ENCODE results near the gene TBC1D22A.

The TBC1D22A gene

DNA sequence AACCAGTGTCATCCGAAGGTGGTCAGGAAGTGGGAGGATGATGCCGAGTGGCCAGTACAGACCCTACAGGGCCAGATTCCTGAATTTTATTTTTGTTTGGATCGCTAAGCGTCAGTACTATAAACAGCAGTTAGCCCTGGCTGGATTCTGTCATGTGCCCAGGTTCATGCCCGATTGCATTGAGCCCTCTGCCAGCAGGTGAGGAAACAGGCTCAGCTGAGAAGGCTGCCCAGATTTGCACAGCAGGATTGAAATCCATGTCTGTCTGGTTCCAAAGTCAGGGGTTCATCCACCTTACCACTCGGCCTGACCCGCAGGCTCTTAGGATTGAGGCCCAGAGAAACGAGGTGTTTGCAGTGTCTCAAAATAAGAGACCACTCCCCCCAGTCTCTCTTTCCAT, 9.1 kb upstream of the TBC1D22A start:
- no peak for DNase-seq (ENCODE audit: low read depth)

DNA sequence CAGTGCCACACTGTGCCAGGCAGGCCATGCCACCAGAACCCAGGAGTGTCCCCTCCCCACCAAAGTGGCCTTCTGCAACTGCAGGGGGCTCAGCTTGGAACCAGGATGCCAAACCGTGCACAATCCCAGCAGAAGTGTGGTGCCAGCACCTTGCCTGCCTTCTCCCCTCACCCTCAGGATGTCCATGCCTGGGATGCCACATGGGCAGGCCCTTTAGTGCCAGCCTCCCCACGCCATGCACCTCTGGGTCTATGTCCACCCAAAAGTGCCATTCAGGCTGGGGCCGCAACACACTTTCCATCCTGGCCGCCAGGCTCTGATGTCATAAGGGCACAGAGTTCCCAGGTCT, 8.7 kb upstream of the TBC1D22A start:
- DNase-seq (ENCODE audit: low read depth): no peak

GRCh38 chr22:46754110-46754799, 8.2 kb upstream of the TBC1D22A start:
- DNase-seq (ENCODE audit: low read depth): peak; percentile 86

GRCh38 chr22:46754826-46755225, 7.6 kb upstream of the TBC1D22A start:
- no peak for DNase-seq (ENCODE audit: low read depth)

DNA sequence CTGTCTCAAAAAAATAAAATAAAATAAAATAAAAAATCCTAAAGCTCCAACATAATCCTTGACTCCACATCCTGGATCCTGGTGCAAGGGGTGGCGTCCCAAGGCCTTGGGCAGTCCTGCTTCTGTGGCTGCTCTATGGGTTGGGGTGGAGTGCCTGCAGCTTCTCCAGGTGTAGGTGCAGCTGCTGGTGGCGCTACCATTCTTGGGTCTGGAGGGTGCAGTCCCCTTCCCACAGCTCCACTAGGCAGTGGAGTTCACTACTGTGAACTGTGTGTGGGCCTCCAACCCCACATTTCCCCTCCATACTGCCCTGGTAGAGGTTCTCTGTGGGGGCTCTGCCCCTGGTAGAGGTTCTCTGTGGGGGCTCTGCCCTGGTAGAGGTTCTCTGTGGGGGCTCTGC, 6.9 kb upstream of the TBC1D22A start:
- DNase-seq (ENCODE audit: low read depth): no peak

DNA sequence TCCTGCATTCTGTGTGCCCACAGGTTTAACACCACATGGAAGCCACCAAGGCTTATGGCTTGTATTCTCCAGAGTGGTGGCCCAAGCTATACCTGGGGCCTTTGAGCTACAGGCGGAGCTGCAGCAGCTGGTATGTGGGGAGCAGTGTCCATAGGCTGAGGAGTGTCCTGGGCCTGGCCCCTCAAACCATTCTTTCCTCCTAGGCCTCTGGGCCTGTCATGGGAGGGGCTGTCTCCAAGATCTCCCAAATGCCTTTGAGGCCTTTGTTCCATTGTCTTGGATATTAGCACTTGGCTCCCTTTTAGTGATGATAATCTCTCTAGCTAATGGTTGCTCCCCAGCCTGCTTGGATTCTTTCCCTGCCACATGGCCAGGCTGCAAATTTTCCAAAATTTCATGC, 6.4 kb upstream of the TBC1D22A start:
- DNase-seq (ENCODE audit: low read depth): no peak

DNA sequence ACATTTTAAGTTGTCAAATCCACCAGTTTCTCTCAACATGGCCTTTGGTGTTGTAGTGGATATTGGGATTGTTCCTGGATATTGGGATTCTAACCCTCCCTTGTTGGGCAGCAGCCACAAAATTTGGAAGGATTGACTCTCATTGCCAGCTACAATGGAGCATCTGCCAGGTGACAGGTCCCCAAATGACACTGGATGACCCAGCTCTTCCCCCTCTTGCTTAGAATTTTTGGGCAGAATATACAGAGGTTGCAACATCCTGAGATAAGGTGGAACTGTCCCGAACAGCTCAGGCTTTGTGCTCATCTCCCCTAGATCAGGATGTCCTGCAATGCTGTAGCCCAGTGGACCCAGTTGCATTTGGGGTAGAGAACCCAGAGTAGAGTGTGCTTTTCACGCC, 5.3 kb upstream of the TBC1D22A start:
- DNase-seq (ENCODE audit: low read depth): no peak

DNA sequence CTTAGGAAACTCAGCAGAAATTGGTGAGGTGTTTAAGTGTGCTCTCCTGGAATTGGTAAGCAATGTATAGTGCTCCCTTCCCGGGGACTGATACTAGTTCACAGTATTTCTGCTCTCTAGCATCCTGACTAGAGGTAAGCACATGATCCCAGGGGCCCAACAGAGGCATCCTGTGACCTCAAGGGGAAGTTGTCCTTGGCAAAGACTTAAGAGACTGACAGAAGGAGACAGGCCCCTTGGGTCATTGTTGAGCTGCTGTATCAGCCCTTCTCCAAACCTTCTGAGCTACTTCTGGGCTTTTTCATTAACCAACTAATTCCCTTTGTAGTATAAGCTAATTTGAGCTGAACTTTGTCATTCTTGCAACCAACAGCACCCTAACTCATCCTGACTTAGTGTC, 4.3 kb upstream of the TBC1D22A start:
- no peak for DNase-seq (ENCODE audit: low read depth)

DNA sequence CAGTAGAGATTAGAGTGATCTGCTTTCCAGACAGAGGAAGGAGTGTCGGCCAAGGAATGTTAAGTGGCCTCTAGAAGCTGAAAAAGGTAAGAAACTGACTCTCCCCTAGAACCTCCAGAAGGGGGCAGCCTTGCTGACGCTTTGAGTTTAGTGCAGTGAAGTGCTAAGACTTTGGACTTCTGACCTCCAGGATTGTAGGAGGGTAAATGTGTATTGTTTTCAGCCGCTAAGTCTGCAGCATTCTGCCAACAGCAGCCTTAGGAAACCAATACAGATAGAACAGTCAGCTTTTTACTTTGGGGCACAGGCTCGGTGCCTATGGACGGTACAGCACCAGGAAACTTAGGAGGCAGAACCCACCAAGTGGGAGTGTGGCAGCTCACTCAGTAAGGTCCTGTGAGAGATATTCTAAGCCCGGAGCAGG, 3.6 kb upstream of the TBC1D22A start:
- DNase-seq (ENCODE audit: low read depth): peak; percentile 41

- DNase-seq (ENCODE audit: low read depth): no peak
These were observed 1.4 kb upstream of the TBC1D22A start for GRCh38 chr22:46761017-46761416.

GRCh38 chr22:46761539-46762237, 762 bp upstream of the TBC1D22A start:
- DNase-seq (ENCODE audit: low read depth): no peak

- DNase-seq (ENCODE audit: low read depth): no peak
These were observed 728 bp downstream of the TBC1D22A start for GRCh38 chr22:46763051-46763705.

DNA sequence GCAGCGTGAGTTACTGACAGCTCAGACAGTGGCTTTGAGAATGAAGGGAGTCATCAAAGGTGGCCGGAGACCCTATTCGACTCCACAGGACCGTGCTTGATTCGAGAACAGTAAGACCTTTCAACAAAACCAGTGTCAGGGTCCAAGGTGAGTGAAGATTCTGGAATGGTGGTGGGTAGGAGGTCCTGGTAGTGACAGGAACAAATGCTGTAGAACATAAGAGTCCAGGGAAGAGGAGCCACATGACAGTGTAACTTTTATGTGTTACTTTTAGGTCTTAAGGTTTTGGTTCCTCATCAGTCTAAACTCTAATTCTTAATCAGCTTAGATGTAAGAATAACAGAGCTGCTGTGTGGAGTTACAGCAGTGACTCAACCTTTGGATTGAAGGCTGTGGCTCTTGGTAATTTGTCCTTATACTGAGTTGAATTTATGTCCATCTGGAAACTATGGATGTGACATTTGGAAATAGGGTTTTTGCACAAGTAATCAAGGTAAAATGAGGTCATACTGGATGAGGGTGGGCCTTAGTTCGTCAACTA, 1.8 kb downstream of the TBC1D22A start:
- no peak for DNase-seq (ENCODE audit: low read depth)

DNA sequence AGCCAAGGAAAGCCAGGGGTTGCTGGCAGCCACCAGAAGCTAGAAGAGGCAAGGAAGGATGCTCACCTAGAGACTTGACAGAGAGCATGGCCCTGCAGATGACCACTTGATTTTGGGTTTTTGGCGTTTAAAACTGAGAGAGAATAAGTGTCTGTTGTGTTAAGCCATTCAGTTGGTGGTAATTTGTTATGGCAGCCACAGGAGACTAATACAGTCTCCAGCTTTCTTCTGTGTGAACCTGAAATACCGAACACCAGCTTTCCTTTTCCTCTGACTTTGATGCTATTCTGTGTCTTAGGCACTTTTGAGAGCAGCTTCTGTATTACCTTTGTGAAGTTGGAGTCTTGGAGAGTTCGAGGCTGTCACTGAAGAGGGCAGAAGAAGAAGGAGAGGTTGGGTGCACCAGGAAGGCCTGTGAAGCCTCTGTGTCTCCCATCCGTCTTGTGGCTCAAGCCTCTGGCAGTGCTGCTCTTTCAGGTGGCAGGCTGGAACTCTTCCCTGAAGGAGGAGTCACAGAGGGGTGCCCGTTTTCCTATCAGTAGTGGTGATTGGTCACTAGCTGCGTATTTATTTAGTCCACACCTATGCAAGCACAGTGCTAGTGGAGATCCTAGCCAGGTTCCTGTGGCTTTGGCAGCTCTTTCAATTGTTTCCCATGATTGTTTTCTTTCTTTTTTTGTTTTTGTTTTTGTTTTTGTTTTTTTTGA, 2.5 kb downstream of the TBC1D22A start:
- no peak for DNase-seq (ENCODE audit: low read depth)

DNA sequence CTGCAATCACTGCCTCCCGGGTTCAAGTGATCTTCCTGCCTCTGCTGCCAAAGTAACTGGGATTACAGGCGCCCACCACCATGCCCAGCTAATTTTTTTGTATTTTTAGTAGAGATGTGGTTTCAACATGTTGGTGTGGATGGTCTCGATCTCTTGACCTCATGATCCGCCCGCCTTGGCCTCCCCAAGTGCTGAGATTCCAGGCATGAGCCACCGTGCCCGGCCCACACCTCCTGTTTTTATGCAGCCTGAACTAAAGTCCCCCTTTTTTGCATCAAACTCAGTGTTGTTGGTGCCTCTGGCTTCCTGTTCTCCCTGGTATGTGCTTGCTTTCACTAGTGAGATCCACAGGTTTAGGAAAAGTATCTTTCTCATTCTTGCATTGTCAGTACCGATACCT, 4.2 kb downstream of the TBC1D22A start:
- no peak for DNase-seq (ENCODE audit: low read depth)

- no peak for DNase-seq (ENCODE audit: low read depth)
These were observed 5.0 kb downstream of the TBC1D22A start for GRCh38 chr22:46767249-46767985.

GRCh38 chr22:46769191-46769675, 6.8 kb downstream of the TBC1D22A start:
- DNase-seq (ENCODE audit: low read depth): no peak

- DNase-seq (ENCODE audit: low read depth): no peak
These were observed 7.3 kb downstream of the TBC1D22A start for GRCh38 chr22:46769706-46770105.

DNA sequence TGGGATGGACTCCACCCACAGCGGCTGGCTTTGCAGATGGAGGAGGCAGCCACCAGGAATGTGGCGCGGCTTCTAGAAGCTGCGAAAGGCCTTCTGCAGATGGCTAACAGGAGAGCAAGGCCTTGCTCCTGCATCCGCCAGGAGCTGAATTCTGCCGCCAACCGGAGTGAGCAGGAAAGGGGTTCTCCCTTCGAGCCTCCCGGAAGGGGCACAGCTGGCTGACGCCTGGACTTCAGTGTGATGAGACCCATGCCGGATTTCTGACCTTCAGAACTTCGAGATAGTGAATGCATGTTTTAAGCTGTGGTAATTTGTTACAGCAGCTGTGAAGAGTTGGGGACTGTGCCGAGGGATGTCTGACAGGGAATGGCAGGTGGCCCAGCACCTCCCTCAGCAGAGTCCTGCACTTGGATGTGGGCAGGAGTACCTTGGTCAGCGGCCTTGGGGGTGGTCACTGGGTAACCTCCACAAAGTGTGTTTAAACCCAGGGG, 7.7 kb downstream of the TBC1D22A start:
- DNase-seq (ENCODE audit: low read depth): no peak

DNA sequence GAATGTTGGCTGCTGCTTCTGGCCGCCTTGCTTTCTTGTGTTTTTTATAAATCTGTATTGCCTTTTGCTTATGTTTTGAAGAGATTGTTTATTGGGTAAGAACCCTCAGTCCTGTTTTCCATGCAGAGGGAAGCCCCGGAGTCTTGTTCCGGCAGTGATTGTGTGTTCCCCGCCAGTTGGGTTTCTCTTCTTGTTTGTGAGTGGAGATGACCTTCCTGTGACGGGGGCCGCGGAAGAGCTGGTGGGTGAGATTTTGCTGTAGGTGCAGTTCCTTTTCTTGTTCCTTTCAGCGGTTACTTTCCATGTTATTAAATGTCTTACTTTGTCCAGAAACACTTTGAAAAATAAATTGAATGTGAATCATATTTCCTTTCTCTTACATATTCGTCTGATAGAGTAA, 8.3 kb downstream of the TBC1D22A start:
- DNase-seq (ENCODE audit: low read depth): no peak

DNA sequence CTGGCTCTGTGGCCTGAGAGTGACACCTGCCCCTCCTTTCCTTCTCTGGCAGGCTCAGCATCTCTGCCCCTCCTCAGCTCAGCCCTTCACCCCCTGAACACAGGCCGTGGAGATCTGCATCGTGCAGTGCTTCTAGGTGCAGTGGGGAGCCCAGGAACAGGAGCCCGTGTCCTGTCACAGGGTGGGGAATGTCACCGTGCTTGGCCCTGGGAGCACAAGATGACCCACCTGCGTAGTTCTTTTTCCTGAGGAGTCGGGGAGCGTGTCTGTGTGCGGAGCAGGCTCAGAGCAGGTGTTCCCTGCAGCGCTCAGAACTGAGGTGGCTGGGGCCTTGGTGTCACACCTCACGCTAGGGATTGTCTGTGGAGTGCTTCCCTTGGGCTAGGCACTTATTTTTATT, 10.6 kb downstream of the TBC1D22A start:
- DNase-seq (ENCODE audit: low read depth): no peak
